Epithelial cell of proximal tubule (primary cell): Measurements from ENCODE around the gene EIF4E1B. TPM values are rescaled to one million over a fixed set of nuclear protein-coding genes. Genes with fewer than 3 reads are reported as not detected.
"Not testable (repeated sequence)": the region's sequence is repeated elsewhere in the genome, so short reads cannot be mapped to it uniquely, and the experiment has no call there.

ENCODE experiments used
- DNase-seq: peaks from one replicate; pipeline ENCODE4 v3.0.0-alpha.2; 2011; ENCODE audit warnings: low read depth
- H3K4me3 ChIP-seq: 2 replicates; pipeline ENCODE4 v1.5.1; 2011; ENCODE audit warnings: low read depth, mild to moderate bottlenecking, low read length
- total RNA-seq: library from RNA; depleted of rRNA; stranded (reverse); fragments of >200 nt; gene quantifications from 2 replicates; pipeline ENCODE4 v1.2.3, GENCODE V29; 2015
- TF ChIP-seq, protein P1 (sequence below): conservative IDR thresholded peaks from 2 replicates; pipeline ENCODE4 v1.5.1; 2012; ENCODE audit warnings: low read depth, mild to moderate bottlenecking, low read length

The EIF4E1B gene
- total RNA-seq, 1 donor from 2014 or later, result not detected

DNA sequence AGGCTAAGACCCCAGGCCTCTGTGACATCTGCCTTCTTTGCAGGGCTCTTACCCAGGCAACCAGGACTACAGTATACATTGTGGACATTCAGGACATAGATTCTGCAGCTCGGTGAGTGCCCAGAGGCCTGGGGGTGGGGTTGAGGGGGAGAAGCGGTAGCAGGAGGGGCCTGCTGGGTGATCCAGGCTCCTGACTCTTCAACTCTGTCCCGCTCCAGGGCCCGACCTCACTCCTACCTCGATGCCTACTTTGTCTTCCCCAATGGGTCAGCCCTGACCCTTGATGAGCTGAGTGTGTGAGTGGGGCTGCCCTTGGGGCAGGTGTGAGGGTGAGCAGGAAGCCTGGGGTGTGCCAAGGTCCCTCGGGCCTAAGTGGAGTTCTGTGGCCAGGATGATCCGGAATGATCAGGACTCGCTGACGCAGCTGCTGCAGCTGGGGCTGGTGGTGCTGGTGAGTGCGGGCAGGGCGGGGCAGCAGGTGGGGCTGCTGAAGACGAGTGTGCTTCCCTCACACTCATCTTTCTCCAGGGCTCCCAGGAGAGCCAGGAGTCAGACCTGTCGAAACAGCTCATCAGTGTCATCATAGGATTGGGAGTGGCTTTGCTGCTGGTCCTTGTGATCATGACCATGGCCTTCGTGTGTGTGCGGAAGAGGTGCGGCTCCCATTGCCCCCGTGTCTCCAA lies 40.3 kb upstream of the EIF4E1B start:
- H3K4me3 ChIP-seq, result no peak overlapping the region
- TF ChIP-seq, protein P1, sequence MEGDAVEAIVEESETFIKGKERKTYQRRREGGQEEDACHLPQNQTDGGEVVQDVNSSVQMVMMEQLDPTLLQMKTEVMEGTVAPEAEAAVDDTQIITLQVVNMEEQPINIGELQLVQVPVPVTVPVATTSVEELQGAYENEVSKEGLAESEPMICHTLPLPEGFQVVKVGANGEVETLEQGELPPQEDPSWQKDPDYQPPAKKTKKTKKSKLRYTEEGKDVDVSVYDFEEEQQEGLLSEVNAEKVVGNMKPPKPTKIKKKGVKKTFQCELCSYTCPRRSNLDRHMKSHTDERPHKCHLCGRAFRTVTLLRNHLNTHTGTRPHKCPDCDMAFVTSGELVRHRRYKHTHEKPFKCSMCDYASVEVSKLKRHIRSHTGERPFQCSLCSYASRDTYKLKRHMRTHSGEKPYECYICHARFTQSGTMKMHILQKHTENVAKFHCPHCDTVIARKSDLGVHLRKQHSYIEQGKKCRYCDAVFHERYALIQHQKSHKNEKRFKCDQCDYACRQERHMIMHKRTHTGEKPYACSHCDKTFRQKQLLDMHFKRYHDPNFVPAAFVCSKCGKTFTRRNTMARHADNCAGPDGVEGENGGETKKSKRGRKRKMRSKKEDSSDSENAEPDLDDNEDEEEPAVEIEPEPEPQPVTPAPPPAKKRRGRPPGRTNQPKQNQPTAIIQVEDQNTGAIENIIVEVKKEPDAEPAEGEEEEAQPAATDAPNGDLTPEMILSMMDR, result no peak
- DNase-seq, result no peak

DNA sequence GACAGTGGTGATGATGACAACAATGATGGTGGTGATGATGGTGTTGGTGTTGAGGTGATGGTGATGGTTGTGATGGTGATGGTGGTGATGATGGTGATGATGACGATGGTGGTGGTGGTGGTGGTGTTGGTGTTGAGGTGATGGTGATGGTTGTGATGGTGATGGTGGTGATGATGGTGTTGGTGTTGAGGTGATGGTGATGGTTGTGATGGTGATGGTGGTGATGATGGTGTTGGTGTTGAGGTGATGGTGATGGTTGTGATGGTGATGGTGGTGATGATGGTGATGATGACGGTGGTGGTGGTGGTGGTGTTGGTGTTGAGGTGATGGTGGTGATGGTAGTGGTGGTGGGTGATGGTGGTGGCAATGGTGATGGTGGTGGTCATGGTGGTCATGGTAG lies 38.8 kb upstream of the EIF4E1B start:
- H3K4me3 ChIP-seq, result not testable (repeated sequence)

DNA sequence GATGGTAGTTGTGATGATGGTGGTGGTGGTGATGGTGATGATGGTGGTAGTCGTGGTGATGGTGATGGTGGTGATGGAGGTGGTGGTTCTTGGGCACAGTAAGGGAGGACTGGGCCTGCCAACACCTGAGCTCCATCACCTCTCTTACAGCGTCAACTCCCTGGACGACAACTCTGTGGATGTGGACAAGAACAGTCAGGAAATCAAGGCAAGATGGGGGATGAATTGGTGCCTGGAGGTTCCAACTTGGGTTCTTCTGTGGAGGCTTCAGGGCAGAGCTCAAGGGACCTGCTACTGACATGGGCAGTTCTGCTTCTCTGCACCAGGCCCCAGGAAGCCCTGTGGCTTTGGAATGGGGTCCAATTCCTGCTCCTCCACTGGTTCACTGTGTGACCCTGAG lies 37.9 kb upstream of the EIF4E1B start:
- H3K4me3 ChIP-seq, result no peak overlapping the region
- no peak for DNase-seq
- TF ChIP-seq, protein P1, result no peak

More for the DNA sequence above, 38.8 kb upstream of the EIF4E1B start:
- not testable (repeated sequence) for DNase-seq

DNA sequence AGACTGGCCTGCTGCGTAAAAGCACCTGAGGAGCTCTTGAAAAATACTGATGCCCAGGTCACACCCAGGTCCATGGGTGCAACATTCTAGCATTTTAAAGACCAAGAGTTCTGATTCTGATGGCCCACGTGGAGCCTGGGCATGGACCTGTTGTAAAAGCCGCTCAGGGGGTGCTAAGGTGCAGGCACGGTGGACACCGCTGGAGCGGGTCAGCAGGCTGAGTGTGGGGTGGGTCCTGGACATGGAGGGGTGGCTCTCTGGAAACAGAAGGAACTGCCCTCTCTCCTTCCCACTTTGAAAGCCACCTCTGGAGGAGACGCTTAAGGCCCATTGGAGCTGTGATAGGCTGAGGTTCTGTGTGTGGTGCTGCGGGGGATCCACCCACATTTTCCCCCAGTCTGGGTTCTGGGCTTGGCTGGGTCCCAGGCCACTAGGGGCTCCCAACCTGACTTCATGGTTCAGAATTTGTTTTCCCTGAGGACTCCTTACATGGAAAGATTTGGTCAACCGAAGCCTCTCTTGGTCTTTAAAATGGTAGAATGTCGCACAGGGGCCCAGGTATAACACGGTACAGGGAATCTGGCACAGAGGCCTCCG lies 37.1 kb upstream of the EIF4E1B start:
- TF ChIP-seq, protein P1, result peak; percentile 15
- DNase-seq, result no peak
- no peak overlapping the region for H3K4me3 ChIP-seq

DNA sequence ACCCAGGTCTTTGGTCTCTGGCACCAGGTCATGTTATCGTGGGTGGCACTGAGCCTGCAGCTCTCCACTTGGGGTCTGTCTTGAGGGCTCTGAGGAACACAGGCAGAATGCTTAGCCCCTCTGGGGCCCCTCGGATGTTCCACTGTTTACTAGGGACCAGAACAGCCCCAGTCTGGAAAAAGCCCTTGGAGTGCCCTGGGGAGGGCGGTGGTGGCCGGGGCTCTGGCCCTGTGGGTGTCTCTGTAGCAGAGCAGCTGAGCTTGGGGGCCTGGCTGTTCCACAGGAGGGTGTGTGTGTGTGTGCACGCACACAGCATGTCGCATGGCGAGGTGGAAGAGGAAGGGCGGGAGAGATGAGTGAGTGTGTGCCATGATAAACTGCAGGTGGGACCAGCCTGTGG lies 35.9 kb upstream of the EIF4E1B start:
- TF ChIP-seq, protein P1, result no peak
- DNase-seq, result no peak
- H3K4me3 ChIP-seq, result no peak overlapping the region

DNA sequence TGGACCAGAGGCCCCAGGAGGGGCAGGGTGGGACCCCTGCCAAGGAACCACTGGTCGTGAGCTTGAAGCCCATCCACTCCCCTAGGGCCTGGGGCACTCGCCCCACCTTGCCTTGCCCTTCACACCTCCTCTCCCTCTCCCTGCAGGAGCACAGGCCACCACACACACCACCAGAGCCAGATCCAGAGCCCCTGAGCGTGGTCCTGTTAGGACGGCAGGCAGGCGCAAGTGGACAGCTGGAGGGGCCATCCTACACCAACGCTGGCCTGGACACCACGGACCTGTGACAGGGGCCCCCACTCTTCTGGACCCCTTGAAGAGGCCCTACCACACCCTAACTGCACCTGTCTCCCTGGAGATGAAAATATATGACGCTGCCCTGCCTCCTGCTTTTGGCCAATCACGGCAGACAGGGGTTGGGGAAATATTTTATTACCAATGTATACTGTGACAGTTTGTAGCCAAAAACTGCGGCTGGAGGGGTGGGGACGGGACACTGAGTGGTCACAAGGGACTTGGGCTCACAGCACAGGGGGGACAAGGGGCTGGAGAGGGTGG lies 35.0 kb upstream of the EIF4E1B start:
- no peak overlapping the region for H3K4me3 ChIP-seq
- DNase-seq, result no peak
- TF ChIP-seq, protein P1, result no peak

DNA sequence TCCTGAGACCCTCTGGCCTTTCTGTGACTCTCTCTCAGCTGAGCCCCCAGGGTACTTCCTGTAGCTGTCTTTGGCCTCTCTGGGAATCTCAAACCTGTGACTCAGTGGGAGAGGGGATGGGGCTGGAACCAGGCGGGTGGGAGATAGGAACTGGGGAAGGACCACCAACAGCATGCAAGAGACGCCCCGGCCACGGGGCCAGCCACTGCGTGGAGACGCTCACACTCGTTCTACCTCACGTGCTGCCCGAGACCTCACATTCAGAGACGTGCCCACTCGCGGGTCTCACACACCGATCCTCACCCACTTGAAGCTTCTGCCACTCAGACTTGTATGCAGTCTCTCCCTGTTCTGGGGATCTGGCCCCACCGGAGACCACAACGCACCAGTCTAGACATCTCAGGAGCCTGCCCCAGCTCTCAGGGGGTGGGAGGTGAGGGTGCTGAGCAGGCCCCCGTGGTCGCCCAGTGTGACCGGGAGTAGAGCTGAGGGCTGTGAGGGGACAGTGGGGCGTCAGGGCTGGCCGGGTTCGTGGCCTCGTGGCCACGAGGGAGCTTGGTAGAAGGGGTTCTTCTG lies 34.3 kb upstream of the EIF4E1B start:
- H3K4me3 ChIP-seq, result no peak overlapping the region
- DNase-seq, result no peak
- TF ChIP-seq, protein P1, result no peak
